ENCODE data around the gene EPS15.

EPS15 gene

DNA sequence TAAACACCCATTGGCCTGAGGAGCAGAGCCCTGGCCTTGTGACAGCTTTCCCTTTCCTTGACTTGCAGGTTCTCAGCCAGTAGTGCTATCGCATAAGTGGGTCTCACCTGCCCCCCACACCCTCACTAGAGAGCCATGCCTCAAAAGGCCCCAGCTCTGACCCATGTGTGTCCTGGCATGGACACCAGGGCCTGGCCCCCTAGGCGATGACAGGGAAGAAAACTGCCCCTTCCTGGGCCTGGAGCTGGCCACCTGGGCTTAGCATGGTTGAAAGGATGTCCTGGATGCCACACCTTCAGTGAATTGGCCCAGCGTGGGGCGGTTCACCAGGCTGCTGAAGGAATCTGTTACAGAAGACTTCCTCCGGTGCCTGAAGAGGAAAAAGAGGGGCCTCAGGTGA is 207.2 kb downstream of the EPS15 start:
- FAIRE-seq = no peak

DNA sequence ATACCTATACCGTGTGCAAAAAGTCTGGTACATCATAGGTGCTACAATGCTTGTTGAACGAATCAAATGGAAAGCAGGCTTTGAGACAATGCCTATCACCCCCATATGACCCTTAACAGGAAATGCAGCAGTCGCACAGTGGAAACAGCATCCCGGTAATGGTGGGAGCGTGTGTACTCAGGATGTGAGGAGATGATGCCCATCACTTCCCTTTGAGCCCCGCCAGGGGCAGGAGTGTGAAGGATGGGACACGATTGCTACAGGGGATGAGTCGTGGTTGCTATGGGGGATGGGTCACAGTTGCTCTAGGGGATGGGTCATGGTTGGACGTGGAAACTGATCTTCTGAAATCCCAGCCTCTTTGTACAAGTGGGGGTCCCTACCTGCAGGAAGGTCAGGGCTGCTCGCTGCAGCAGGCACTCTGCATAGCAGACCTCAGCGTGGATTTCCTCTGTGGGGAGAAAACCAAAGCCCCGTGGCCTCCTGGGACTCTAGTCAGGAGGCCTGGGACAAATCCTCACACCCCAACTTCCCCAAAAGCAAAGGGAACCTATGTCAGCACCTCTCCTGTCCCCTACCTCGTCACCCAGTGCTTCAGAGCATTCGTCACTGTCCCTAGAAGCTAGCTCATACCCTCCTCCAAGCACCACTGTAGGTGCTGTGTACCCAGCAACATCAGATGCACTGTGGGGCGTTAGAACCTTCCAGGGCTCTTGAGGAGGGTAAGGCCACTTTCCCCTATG is 208.0 kb downstream of the EPS15 start:
- FAIRE-seq = no peak

DNA sequence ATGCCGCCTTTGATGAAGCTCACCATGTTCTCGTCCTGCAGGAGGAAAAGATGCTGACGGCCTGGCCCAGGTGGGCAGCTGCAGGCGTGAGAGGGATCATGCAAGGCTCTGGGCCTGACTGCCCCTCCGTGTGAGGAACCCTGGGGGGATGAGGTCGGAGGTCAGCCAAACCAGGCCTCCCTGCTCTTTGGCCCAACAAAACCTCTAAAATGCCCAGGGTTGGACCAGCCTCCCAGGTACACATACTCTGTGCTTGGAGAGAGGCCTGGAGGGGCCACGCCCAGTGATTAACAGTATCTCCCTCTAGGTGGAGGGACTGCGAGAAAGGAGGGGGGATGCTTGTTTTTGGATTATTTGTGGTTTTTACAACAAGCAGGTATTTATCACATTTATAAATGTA is 209.8 kb downstream of the EPS15 start:
- no peak for FAIRE-seq

DNA sequence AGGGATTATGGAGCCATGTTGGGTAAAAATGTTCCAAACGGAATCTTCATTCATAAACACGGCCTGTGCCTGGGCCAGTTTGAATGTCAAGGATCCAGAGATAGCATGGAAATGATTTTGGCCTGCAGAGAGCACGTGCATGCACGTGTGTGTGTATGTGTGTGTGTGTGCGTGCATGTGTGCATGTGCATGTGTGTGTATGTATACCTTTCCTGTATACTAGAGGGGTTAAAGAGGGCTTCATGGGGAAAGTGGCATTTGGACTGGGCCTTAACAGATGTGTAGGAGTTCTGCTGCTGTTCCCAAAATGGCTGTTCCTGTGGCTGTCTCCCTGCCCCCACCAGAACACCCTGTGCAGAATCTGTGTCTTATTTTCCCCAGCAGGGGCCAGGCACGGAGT is 210.4 kb downstream of the EPS15 start:
- FAIRE-seq = no peak

DNA sequence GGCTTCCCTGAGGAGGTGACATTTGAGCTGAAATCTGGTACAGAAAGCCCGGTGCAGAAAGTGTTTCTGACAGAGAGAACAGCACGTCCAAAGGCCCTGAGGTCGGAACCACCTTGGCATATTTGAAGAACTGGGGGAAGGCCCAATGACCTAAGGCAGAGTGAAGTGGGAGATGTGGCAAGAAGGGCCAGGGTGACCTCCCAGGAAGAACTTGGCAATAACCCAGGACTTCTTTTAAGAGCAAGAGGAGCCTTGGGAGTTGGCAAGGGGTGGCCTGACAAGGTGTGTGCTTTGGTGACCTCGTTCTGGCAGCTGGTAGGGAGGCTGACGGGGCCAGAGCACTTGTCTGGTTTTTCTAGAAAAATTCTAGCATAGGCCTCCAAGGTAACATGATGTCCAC is 212.1 kb downstream of the EPS15 start:
- no peak for FAIRE-seq

DNA sequence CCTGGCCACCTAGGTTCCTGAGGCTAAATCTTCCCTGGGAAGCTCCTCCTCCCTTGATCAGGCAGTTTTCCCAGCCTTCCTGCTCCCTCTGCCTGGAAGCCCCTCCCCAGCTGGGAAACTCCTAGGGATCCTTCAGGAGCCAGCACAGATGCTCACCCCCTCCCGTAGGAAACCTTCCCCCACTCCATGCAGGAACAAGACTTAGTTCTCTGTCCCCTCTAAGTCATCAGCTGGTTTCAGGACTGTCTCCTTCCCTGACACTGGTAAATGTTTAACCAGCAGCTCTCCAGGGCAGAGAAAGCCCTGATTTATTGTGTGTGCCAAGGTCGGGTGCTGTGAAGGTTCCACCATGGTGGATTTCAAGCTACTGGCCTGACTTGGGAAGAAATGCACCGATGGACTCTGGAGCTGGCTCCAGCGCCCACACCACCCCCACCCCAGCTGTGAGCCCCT is 213.7 kb downstream of the EPS15 start:
- FAIRE-seq = no peak

DNA sequence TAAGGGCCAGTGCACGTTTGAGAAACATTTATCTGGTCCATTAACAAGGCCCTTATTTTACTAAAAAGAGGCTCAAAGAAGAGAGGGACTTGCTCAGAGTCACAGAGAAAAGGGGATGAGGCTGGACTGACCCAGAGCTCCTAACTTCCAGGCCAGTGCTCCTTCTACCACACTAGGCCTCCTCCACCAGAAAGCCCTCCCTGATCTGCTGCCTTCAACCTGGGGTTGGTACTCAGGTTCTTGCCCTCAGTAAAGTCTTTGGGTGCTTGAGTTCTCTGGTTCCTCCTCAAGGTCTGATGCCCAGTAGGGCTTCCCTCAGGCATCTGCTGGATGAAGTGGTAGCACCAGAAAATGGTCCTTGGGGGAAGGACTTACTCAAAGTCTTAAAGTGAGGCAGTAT is 214.7 kb downstream of the EPS15 start:
- no peak for FAIRE-seq

All from TTC549 (cell line).